22Rv1 (cell line): ENCODE results near the gene MEPCE.
"Not testable (repeated sequence)": the region's sequence is repeated elsewhere in the genome, so short reads cannot be mapped to it uniquely, and the experiment has no call there.

ENCODE experiments used
- H3K27ac ChIP-seq: fragments of 450-650 bp; 2 replicates; pipeline ENCODE4 v1.5.1; 2017
- ZFX ChIP-seq: fragments of 450-650 bp; IDR thresholded peaks from 2 replicates; pipeline ENCODE4 v1.6.1; 2017; ENCODE audit warnings: antibody characterized with exemption, borderline replicate concordance
- TF ChIP-seq, protein P1 (sequence below): fragments of 450-650 bp; IDR thresholded peaks from 2 replicates; pipeline ENCODE4 v1.5.1; 2017; ENCODE audit warnings: mild to moderate bottlenecking

Gene MEPCE

DNA sequence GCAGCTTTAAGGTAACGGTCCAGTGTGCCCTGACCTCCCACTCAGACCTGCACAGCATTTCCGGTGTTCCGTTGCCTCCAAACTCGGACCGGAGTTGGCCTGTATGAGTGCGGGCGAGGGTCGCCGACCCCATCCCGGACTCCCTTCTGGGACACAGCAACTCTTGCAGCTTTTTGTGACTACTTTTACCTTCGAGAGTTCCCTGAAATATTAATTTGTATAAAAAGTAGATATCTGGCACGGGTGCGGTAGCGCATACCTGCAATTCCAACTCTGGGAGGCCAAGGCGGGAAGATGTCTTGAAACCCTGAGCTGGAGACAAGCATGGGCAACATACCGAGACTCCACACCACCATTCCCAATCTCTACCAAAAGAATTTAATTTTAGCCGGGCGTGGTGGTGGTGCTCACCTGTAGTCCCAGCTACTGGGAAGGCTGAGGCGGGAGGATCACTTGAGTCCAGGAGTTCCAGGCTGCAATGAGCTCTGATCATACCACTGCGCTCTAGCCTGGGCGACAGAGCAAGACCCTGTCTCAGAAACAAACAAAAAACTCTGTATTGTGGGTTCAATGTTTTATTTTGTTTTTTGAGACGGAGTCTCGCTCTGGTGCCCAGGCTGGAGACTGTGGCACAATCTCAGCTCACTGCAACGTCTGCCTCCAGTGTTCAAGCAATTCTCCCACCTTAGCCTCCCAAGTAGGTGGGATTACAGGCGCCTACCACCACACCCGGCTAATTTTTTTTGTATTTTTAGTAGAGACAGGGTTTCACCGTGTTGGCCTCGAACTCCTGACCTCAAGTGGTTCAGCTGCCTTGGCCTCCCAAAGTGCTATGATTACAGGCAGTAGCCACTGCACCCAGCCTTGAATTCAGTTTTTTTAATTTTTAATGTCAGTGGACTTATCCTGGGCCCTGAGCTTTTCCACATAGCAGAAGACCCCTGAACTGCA lies 7.8 kb downstream of the MEPCE start:
- H3K27ac ChIP-seq = peak overlapping the region; percentile 100
- TF ChIP-seq ZFX = no peak
- TF ChIP-seq, protein P1, sequence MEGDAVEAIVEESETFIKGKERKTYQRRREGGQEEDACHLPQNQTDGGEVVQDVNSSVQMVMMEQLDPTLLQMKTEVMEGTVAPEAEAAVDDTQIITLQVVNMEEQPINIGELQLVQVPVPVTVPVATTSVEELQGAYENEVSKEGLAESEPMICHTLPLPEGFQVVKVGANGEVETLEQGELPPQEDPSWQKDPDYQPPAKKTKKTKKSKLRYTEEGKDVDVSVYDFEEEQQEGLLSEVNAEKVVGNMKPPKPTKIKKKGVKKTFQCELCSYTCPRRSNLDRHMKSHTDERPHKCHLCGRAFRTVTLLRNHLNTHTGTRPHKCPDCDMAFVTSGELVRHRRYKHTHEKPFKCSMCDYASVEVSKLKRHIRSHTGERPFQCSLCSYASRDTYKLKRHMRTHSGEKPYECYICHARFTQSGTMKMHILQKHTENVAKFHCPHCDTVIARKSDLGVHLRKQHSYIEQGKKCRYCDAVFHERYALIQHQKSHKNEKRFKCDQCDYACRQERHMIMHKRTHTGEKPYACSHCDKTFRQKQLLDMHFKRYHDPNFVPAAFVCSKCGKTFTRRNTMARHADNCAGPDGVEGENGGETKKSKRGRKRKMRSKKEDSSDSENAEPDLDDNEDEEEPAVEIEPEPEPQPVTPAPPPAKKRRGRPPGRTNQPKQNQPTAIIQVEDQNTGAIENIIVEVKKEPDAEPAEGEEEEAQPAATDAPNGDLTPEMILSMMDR = no peak

DNA sequence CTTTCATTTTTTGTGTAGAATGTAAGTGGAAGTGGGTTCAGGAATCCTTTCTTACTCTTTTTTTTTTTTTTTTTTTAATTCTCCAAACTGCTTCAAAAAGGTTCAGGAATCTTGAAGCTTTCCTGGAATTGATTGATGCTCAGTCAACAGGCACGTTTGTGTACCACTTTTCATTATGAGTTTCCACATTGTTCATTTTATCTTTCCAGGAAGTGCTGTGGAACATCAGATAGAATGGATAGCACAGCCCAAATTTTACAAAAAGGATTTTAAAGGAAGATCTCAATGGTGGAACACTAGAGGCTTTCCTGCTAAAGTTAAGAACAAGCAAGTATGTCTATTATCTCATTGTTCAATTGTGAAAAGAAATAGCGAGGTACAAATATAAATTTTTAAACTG lies 8.5 kb downstream of the MEPCE start:
- no peak for TF ChIP-seq ZFX
- TF ChIP-seq, protein P1 = no peak
- peak overlapping the region; percentile 100; the same call in 1 of the 2 replicates for H3K27ac ChIP-seq

DNA sequence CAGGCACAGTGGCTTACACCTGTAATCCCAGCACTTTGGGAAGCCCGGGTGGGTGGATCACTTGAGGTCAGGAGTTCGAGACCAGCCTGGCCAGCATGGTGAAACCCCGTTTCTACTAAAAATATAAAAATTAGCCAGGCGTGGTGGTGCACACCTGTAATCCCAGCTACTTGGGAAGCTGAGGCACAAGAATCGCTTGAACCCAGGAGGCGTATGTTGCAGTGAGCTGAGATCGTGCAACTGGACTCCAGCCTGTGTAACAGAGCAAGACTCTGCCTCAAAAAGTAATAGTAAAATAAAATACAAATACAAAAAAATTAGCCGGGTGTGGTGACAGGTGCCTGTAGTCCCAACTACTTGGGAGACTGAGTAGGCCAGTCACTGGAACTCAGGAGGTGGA lies 9.1 kb downstream of the MEPCE start:
- not testable (repeated sequence) for H3K27ac ChIP-seq

DNA sequence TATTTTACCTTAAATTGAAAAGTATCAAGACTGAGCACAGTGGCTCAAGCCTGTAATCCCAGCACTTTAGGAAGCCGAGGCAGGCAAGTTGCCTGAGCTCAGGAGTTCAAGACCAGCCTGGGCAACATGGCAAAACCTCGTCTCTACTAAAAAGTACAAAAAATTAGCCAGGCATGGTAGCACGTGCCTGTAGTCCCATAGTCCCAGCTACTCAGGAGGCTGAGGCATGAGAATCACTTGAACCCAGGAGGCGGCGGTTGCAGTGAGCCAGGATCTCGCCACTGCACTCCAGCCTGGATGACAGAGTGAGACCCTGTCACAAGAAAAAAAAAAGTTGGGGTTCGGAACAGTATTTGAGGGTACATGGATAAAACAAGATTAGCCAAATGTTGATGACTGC lies 9.6 kb downstream of the MEPCE start:
- not testable (repeated sequence) for H3K27ac ChIP-seq

DNA sequence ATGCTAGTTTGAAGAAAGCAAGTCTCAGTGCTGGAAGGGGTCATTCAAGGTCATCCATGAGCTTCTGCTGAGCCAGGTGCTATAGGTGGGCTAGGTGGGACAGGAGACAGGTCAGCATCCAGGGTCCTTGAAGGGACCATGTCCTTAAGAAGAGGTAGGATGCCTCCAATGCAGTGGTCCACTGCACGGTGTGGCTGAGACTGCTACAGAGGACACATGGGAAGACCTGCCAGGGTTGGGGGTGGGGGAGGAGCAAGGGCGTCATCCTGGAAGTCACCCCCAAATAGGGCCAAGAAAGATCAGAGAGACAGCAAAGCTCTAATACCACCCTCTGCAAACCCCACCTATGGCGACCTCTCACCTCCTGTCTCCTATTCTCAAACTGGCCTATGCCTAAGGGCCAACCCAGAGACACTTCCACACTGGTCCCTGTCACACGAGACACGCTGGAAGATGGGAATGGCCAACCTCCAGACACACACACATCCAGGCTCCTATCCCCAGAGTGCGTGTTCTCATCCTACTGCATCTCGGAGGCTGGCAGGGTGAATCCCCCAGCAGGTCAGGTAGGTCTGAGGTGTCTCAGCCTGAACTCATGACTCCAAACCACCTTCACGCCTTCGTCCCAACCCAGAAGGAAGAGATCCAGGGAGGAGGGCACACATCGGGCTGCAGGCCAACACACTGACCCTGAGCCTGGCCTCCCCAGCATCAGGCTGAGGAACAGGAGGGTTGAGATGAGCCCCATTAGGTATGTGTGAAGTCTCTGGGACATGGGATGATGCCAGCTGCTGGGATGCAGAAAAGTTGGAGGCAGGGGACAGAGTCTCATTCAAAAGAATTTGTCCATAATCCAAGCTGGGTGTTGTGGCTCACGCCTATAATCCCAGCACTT lies 12.3 kb downstream of the MEPCE start:
- TF ChIP-seq, protein P1 = no peak

DNA sequence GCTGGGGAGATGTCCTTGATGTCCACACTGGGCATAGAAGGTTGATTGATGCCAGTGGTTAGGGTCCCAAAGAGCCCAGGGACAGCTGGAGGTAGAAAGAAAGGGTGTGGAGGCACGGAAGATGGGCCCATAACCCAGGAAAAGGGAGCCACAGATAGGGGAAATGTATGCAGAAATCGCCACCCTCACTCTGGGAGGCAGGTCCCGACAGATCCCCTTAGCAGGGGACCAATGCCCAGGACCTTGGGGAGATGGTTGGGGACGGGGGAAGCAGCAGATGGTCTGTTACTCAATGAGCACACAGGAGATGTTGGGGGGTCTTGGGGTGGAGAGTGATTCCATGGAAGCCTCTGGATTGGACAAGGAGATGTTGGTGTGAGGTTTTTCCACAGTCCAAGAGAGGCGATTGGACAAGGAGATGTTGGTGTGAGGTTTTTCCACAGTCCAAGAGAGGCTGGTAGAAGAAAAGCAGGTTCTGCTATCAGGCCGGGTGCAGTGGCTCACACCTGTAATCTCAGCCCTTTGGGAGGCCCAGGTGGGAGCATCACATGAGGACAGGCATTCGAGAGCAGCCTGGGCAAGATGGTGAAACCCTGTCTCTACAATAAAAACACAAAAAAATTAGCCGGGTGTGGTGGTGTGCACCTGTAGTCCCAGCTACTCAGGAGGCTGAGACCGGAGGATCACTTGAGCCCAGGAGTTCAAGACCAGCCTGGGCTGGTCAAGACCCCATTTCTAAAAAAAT lies 13.6 kb downstream of the MEPCE start:
- H3K27ac ChIP-seq = no peak overlapping the region
- no peak for TF ChIP-seq ZFX
- TF ChIP-seq, protein P1 = no peak

More for the DNA sequence above, 12.3 kb downstream of the MEPCE start:
- no peak overlapping the region for H3K27ac ChIP-seq

DNA sequence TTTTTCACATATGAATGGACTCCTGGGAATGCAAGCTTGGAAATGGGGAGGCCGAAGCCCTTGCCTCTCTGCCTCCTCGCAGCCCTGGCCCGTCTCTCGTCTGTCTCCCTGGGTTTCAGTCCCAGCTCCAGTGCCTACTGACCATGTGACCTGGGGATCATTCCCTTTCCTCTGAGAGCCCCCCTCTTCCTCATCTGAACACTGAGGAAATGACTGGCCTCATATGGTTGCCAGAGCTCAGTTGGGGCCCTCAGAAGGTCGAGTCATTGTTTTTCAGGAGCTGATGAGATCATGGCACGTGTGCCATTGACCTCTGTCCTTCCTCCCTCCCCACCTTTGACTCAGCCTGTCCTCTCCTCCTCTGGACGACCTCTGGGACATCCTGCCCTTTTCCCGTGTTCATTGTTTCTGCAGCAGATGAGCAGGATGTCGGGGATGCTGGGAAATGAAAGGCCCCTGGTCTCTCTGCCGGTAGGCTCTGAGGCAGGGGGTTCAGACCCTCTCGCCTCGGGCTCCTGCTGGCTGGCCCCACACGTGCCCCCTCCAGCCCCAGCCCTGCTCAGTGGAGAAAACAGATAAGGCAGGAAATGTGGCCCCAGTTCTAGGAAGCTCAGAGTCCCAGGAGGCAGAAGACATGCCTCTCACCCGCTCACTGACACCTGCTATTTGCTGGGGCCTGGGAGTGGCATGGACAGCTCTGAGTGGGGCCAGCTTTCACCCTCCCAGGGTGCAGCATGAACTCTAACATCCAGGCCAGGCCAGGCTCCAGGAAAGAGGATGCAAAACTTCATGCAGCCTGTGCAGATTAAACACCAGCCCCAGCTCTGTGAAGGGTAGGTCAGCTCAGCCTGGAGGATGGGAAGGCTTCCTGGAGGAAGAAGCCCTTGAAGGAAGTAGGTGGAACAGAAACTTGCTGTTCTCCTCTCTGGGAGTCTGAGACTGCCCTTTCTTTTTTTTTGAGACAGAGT lies 15.0 kb downstream of the MEPCE start:
- no peak for TF ChIP-seq ZFX
- H3K27ac ChIP-seq = no peak overlapping the region

DNA sequence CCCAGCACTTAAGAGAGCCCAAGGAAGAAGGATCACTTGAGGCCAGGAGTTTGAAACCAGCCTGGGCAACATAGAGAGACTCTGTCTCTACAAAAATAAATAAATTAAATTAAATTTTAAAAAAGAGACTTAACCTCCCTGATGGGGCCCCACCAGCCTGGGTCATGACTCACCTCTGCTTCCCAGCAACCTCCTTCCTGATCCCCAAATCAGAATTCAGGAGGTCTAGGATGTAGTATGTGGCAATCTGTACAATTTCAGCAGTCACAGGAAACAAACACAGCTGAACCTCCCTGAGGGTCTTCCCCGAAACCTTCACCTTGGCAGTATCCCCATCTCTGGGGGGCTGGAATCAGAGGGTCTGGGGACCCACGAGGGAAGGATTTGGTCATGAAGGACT lies 16.4 kb downstream of the MEPCE start:
- H3K27ac ChIP-seq = no peak overlapping the region
- TF ChIP-seq, protein P1 = no peak
- no peak for TF ChIP-seq ZFX

DNA sequence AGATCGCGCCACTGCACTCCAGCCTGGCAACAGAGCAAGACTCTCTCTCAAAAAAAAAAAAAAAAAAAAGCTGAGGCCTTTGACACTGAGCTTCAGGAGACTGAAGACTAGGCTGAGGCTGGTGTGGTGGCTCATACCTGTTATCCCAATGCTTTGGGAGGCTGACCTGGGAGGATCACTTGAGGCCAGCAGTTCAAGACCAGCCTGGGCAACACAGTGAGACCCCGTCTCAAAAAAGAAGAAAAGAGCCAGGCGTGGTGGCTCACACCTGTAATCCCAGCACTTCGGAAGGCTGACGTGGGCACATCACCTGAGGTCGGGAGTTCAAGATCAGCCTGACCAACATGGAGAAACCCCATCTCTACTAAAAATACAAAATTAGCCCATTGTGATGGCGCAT lies 17.7 kb downstream of the MEPCE start:
- not testable (repeated sequence) for H3K27ac ChIP-seq
